Lung (tissue), 12 donors: ENCODE data around the gene LRRTM4. TPM values are rescaled to one million over a fixed set of nuclear protein-coding genes. Genes with fewer than 3 reads are reported as not detected.

Experiments
- ATAC-seq: fragments of 200-7000 bp; cut with Tn5 transposase; one replicate; pipeline ENCODE4 v1.9.1; 2020; ENCODE audit warnings: moderate number of reproducible peaks; ENCODE audit not compliant: insufficient read depth, low FRiP score
- DNase-seq, 3 donors: peaks; one replicate each; pipeline ENCODE4 v3.0.0-alpha.2; 2013 to 2017
- H3K27ac ChIP-seq, 2 donors: one replicate each; pipeline ENCODE4 v1.5.1; 2013; ENCODE audit warnings: mild to moderate bottlenecking in 2 of 2, moderate library complexity in 2 of 2, control low read depth in 1 of 2, inconsistent platforms in 1 of 2, low read depth in 1 of 2, low read length in 1 of 2
- H3K27me3 ChIP-seq, 3 donors: one replicate each; pipeline ENCODE4 v1.5.1; 2013; ENCODE audit warnings: low read length in 2 of 3; ENCODE audit not compliant: control insufficient read depth in 3 of 3, insufficient read depth in 3 of 3
- H3K36me3 ChIP-seq, 4 donors: one replicate each; pipeline ENCODE4 v1.5.1; 2013; ENCODE audit warnings: low read length in 4 of 4, mild to moderate bottlenecking in 1 of 4, moderate library complexity in 1 of 4; ENCODE audit not compliant: control insufficient read depth in 4 of 4, insufficient read depth in 4 of 4
- H3K4me1 ChIP-seq, 5 donors: one replicate each; pipeline ENCODE4 v1.5.1; 2013; ENCODE audit warnings: low read length in 5 of 5, mild to moderate bottlenecking in 2 of 5, moderate library complexity in 1 of 5; ENCODE audit not compliant: control insufficient read depth in 5 of 5, insufficient read depth in 5 of 5
- H3K4me3 ChIP-seq: one replicate; pipeline ENCODE4 v1.5.1; 2013; ENCODE audit warnings: mild to moderate bottlenecking, control low read depth, moderate library complexity
- H3K9ac ChIP-seq, 2 donors: one replicate each; pipeline ENCODE4 v1.5.1; 2013; ENCODE audit warnings: low read length in 2 of 2, control low read depth in 1 of 2; ENCODE audit not compliant: insufficient read depth in 1 of 2
- H3K9me3 ChIP-seq, 4 donors: one replicate each; pipeline ENCODE4 v1.5.1; 2013; ENCODE audit warnings: low read length in 3 of 4, mild to moderate bottlenecking in 1 of 4, moderate library complexity in 1 of 4; ENCODE audit not compliant: control insufficient read depth in 4 of 4, insufficient read depth in 3 of 4
- CTCF ChIP-seq: IDR thresholded peaks from 2 replicates; pipeline ENCODE4 v1.5.1; 2012; ENCODE audit warnings: mild to moderate bottlenecking; ENCODE audit errors: control extremely low read depth, extremely low read depth
- WGBS, 2 donors: extraction: QIAGEN DNeasy Blood & Tissue Kit; methylation state at CpG; one replicate each; pipeline ENCODE4 v1.1.7; 2013; 5-methylcytosine and 5-hydroxymethylcytosine counted together
- polyA plus RNA-seq, 2 donors: library from polyadenylated mRNA; stranded (reverse); fragments of 200-250 nt; gene quantifications; one replicate each; pipeline ENCODE4 v1.2.1, GENCODE V29; 2013
- total RNA-seq, 2 donors: library from RNA; depleted of rRNA in 1 of 2; stranded (reverse); fragments of >200 nt in 1 of 2; gene quantifications; one replicate each; pipeline ENCODE4 v1.2.1, GENCODE V29; 2014 to 2021
- donor health status: control.
- donor health status: control.
- donor health status: Bipolar disorder and iron deficiency.
- donor health status: healthy.
- donor health status: DM: yes; HTN: yes; CAD: no.

Gene LRRTM4
- total and polyA plus RNA-seq, 4 donors: 0.08 to 9.2 (median 1.2) TPM; not detected in 1

DNA sequence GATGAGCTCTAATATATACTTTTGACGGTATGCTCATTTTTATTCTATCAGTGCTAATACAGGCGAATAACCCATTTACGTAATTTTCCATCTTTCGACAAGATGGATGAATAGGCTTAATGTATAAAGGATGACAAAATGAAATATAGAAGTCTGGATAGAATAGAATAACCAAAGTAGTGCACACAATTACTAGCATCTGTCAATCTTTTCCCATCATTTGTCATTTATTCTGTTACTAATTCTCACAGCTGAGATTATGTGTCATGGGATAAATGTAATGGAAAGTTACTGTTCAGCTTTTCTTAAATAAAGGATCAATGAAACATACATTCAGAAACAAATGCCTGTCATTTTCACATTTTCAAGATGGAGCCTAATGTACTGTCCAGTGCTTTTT, 548.6 kb downstream of the LRRTM4 start:
- Histone ChIP-seq H3K4me3 (no peak overlapping the region), H3K9me3 (no peaks in the 10 kb centered on the region), H3K4me1 (peaks cover 0 to 23% (median 0%) of the 10 kb centered on the region in 5 donors), H3K36me3 (no peaks in the 10 kb centered on the region), H3K27ac (no peak overlapping the region), H3K27me3 (no peaks in the 10 kb centered on the region), H3K9ac (no peak overlapping the region)
- DNase-seq (no peak), ATAC-seq (no peak)
- no peak for TF ChIP-seq CTCF
- 85 to 97% methylated on average over 4 of the region's 4 CpGs for WGBS, 2 donors

- no peaks in the 10 kb centered on the region for H3K9me3 ChIP-seq
- ATAC-seq: no peak
- no peak overlapping the region for H3K4me3 ChIP-seq
- no peak overlapping the region for H3K27ac ChIP-seq
- no peaks in the 10 kb centered on the region for H3K4me1 ChIP-seq
- H3K27me3 ChIP-seq: no peaks in the 10 kb centered on the region
- no peak for TF ChIP-seq CTCF
- WGBS, 2 donors: 77 to 84% methylated on average over 2 of the region's 2 CpGs
- no peaks in the 10 kb centered on the region for H3K36me3 ChIP-seq
- no peak for DNase-seq
- H3K9ac ChIP-seq: no peak overlapping the region
Observed at GRCh38 chr2:76965772-76966171, 556.4 kb downstream of the LRRTM4 start.

DNA sequence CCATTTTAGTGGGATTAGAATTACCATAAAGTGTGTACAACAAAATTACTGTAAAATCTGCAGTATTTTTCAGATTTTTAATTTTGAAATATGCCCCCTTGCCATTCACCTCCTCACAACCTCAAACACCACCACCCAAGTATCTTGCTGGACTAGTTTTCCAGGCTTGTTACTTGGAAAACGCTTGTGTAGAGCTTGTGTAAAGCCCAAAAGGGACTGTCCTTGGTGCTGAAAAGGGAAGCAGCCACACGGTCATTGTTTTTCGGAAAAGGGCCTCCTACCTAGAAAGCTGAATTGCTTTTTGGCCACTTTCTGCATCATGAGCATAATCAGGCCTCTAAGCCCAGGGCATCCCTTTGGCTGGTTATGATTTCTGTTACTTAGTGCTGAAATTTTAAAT, 563.4 kb downstream of the LRRTM4 start:
- ATAC-seq: no peak
- H3K27ac ChIP-seq: no peak overlapping the region
- WGBS, 2 donors: 16 to 18% methylated on average over 3 of the region's 3 CpGs
- H3K27me3 ChIP-seq: no peaks in the 10 kb centered on the region
- no peak for TF ChIP-seq CTCF
- peak; percentile 46 to 87 (median 77) for DNase-seq
- H3K4me1 ChIP-seq: no peaks in the 10 kb centered on the region
- H3K4me3 ChIP-seq: no peak overlapping the region
- no peaks in the 10 kb centered on the region for H3K36me3 ChIP-seq
- no peaks in the 10 kb centered on the region for H3K9me3 ChIP-seq
- H3K9ac ChIP-seq: no peak overlapping the region

GRCh38 chr2:76953733-76954347, 568.3 kb downstream of the LRRTM4 start:
- H3K9me3 ChIP-seq: no peaks in the 10 kb centered on the region
- no peak overlapping the region for H3K9ac ChIP-seq
- no peak overlapping the region for H3K27ac ChIP-seq
- no peaks in the 10 kb centered on the region for H3K4me1 ChIP-seq
- DNase-seq (peak; percentile 39 to 73 (median 64)), ATAC-seq (peak; percentile 82)
- no peaks in the 10 kb centered on the region for H3K27me3 ChIP-seq
- no peak overlapping the region for H3K4me3 ChIP-seq
- TF ChIP-seq CTCF: peak; percentile 23
- no peaks in the 10 kb centered on the region for H3K36me3 ChIP-seq
- 61 to 62% methylated on average over 3 of the region's 3 CpGs for WGBS, 2 donors
